GM19035 (cell line): ENCODE measurements around the gene WDR6.
"Not testable (repeated sequence)": the region's sequence is repeated elsewhere in the genome, so short reads cannot be mapped to it uniquely, and the experiment has no call there.

Source experiments
- ATAC-seq: cut with Tn5 transposase; IDR thresholded peaks from one replicate; pipeline ENCODE4 v1.9.1; 2021; ENCODE audit not compliant: unreplicated experiment

Gene WDR6

GRCh38 chr3:48991851-48992545, 15.2 kb upstream of the WDR6 start:
- ATAC-seq, result no peak

- ATAC-seq, result no peak
Observed at GRCh38 chr3:48993834-48994233, 13.4 kb upstream of the WDR6 start.

GRCh38 chr3:48996640-48997039, 10.6 kb upstream of the WDR6 start:
- ATAC-seq, result no peak

GRCh38 chr3:48997102-48997635, 10.0 kb upstream of the WDR6 start:
- ATAC-seq, result no peak

- no peak for ATAC-seq
Observed at GRCh38 chr3:48997714-48998637, 9.2 kb upstream of the WDR6 start.

GRCh38 chr3:48999085-48999858, 7.9 kb upstream of the WDR6 start:
- ATAC-seq, result no peak

GRCh38 chr3:49001155-49001554, 6.0 kb upstream of the WDR6 start:
- no peak for ATAC-seq

GRCh38 chr3:49004352-49005302, 2.6 kb upstream of the WDR6 start:
- ATAC-seq, result no peak

GRCh38 chr3:49005303-49005680, 1.9 kb upstream of the WDR6 start:
- no peak for ATAC-seq

- no peak for ATAC-seq
Observed at GRCh38 chr3:49005998-49006397, 1.2 kb upstream of the WDR6 start.

GRCh38 chr3:49006408-49007067, 653 bp upstream of the WDR6 start:
- peak; percentile 1 for ATAC-seq

GRCh38 chr3:49007771-49008528, 759 bp downstream of the WDR6 start:
- peak; percentile 43 for ATAC-seq

- ATAC-seq, result not testable (repeated sequence)
Observed at GRCh38 chr3:49008627-49009026, 1.4 kb downstream of the WDR6 start.

GRCh38 chr3:49009396-49009795, 2.2 kb downstream of the WDR6 start:
- no peak for ATAC-seq

GRCh38 chr3:49012441-49013017, 5.3 kb downstream of the WDR6 start:
- ATAC-seq, result no peak

- ATAC-seq, result no peak
Observed at GRCh38 chr3:49013113-49013737, 6.0 kb downstream of the WDR6 start.

GRCh38 chr3:49013738-49014660, 6.8 kb downstream of the WDR6 start:
- ATAC-seq, result no peak
